MM.1S (cell line): ENCODE data around the gene LRTM2.

Source experiments
- EZH2 ChIP-seq: fragments of 300-600 bp; sonication (generic); optimal IDR thresholded peaks from 2 replicates; pipeline ENCODE3; 2017; ENCODE audit warnings: low read depth, mild to moderate bottlenecking, antibody characterized with exemption, low read length, mixed read lengths
- TF ChIP-seq, protein P1 (sequence below): fragments of 300-600 bp; sonication (generic); IDR thresholded peaks from 2 replicates; pipeline ENCODE4 v1.5.1; 2016; ENCODE audit warnings: antibody characterized with exemption, low read length, mixed read lengths

DNA sequence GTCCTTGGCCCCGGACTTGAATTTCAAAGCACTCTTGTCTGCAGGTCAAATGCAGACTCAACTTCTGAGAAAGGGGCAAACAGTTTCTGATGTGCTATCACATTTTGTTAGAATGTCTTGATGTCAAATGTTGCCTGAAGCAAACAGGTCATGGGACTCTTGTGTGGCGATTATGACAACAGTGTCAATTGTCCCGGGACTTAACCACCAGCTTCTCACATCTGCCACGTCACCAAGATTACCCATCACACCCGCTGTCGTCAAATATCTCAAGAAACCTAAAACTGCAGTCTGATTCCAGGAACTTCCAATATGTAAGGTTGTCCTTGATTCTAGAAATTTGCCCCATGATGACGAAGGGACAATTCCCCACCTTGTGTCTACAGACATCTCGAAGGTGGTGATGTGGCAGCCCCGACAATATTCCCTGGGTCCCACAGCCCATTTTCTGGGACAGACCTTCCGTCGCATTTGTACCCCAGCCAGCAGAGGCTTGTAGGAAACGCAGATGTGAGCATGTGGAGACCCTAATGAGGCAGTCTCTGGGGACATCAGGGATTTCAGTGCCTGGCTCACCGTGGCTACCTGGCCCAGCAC, 21.3 kb downstream of the LRTM2 start:
- TF ChIP-seq, protein P1, sequence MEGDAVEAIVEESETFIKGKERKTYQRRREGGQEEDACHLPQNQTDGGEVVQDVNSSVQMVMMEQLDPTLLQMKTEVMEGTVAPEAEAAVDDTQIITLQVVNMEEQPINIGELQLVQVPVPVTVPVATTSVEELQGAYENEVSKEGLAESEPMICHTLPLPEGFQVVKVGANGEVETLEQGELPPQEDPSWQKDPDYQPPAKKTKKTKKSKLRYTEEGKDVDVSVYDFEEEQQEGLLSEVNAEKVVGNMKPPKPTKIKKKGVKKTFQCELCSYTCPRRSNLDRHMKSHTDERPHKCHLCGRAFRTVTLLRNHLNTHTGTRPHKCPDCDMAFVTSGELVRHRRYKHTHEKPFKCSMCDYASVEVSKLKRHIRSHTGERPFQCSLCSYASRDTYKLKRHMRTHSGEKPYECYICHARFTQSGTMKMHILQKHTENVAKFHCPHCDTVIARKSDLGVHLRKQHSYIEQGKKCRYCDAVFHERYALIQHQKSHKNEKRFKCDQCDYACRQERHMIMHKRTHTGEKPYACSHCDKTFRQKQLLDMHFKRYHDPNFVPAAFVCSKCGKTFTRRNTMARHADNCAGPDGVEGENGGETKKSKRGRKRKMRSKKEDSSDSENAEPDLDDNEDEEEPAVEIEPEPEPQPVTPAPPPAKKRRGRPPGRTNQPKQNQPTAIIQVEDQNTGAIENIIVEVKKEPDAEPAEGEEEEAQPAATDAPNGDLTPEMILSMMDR, result no peak
- TF ChIP-seq EZH2, result no peak
